Stomach (tissue), 9 donors: ENCODE results near the gene FNDC3B. TPM values are rescaled to one million over a fixed set of nuclear protein-coding genes. Genes with fewer than 3 reads are reported as not detected.

Experiments
- DNase-seq, 2 donors: peaks; one replicate each; pipeline versions ENCODE4 v3.0.0 to v3.0.0-alpha.2; 2013 to 2019
- H3K27ac ChIP-seq, 5 donors: fragments of 200-600 bp in 4 of 5; sonication (generic) in 4 of 5; one replicate each; pipeline ENCODE4 v1.5.1; 2013 to 2019; ENCODE audit warnings: mild to moderate bottlenecking in 1 of 5, moderate library complexity in 1 of 5
- H3K27me3 ChIP-seq, 3 donors: fragments of 200-600 bp; sonication (generic); one replicate each; pipeline ENCODE4 v1.5.1; 2017 to 2019; ENCODE audit warnings: mixed run types in 1 of 3
- H3K36me3 ChIP-seq, 4 donors: fragments of 200-600 bp; sonication (generic); 1 replicate in 3 of 4; 2 replicates in 1 of 4; pipeline ENCODE4 v1.5.1; 2016 to 2019
- H3K4me1 ChIP-seq, 4 donors: fragments of 200-600 bp; sonication (generic); one replicate each; pipeline ENCODE4 v1.5.1; 2016 to 2019
- H3K4me3 ChIP-seq, 4 donors: fragments of 200-600 bp; sonication (generic) in 3 of 4; one replicate each; pipeline ENCODE4 v1.5.1; 2016 to 2019; ENCODE audit warnings: mild to moderate bottlenecking in 1 of 4
- H3K9me3 ChIP-seq, 4 donors: fragments of 200-600 bp; sonication (generic); one replicate each; pipeline ENCODE4 v1.5.1; 2016 to 2019
- EP300 ChIP-seq: sonication (generic); formaldehyde crosslinking; IDR thresholded peaks from one replicate; pipeline ENCODE4 v1.6.1; 2017; ENCODE audit warnings: antibody characterized with exemption
- POLR2A ChIP-seq, 4 donors: fragments of 450-650 bp; IDR thresholded peaks; one replicate each; pipeline ENCODE4 v1.6.1; 2016; ENCODE audit warnings: antibody characterized with exemption in 4 of 4, control low read depth in 2 of 4, mild to moderate bottlenecking in 1 of 4, moderate library complexity in 1 of 4
- POLR2AphosphoS5 ChIP-seq, 3 donors: sonication (generic); formaldehyde crosslinking; IDR thresholded peaks; one replicate each; pipeline ENCODE4 v1.6.1; 2016; ENCODE audit warnings: antibody characterized with exemption in 3 of 3
- WGBS, 5 donors: extraction: QIAGEN DNeasy Blood & Tissue Kit in 3 of 5; methylation state at CpG; one replicate each; pipeline versions ENCODE4 v1.1.5 to v1.1.7; 2013 to 2018; 5-methylcytosine and 5-hydroxymethylcytosine counted together
- intact Hi-C: fragments of 100-400 bp; cut with DNase I; formaldehyde crosslinking; loops from one replicate; pipeline ENCODE4 v1.15.1; 2023; ENCODE audit warnings: low total_unique reads
- polyA plus RNA-seq, 3 donors: library from polyadenylated mRNA; stranded (reverse); fragments of 200-250 nt; gene quantifications; one replicate each; pipeline ENCODE4 v1.2.3, GENCODE V29; 2013
- total RNA-seq, 5 donors: library from RNA; depleted of rRNA; stranded (reverse); fragments of >200 nt; gene quantifications; one replicate each; pipeline versions ENCODE4 v1.1.0 to v1.2.3, GENCODE V29; 2014 to 2016
- TF ChIP-seq, protein P1 (sequence below), 7 experiments: fragments of 450-650 bp in 4 of 7; fragments of 200-600 bp in 3 of 7; sonication (generic) in 3 of 7; IDR thresholded peaks; one replicate each; pipeline ENCODE4 v1.5.1; 2016 to 2019; ENCODE audit warnings: antibody characterized with exemption in 7 of 7, control low read depth in 2 of 7, mild to moderate bottlenecking in 1 of 7
- donor health status: healthy with polysubstance abuse.
- donor health status: Bipolar disorder and iron deficiency.
- donor health status: healthy.

FNDC3B gene
- total and polyA plus RNA-seq, 8 donors = 6.0 to 229 (median 53.7) TPM

DNA sequence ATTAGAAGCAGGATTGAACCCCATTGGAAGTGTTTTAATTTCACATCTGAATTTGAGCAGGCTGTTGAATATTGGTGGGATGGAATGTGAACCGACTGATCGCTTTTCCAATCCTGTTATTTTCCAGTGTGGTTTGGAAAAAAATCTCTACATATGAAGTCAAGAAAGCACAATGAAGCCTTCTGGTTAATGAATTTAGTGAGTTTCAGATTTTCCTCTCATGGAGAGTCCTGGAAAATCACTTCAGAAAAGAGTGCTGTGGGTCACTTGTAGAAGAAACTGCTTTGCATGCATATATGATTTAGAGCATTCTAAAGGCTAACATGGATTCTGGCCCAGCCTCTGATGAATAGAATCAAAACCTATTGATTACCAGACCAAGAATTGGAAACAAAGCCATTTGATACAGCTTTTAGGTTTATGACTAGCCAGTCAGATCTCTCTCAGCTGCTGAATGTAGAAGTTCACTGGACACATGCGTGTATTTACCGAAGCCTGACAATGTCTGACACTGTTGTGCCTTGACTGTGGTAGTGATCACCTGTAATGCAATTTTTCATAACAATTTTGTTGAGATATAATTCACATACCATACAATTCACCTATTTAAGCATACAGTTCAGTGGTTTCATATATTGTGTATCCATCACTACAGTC, 121.9 kb downstream of the FNDC3B start:
- Histone ChIP-seq H3K27ac (peak overlapping the region in 1 of 5 donors; percentile 12), H3K36me3 (peaks cover 0 to 4% (median 0%) of the 10 kb centered on the region in 4 donors), H3K4me1 (peaks cover 17 to 52% (median 32%) of the 10 kb centered on the region in 4 donors), H3K27me3 (no peaks in the 10 kb centered on the region), H3K4me3 (no peak overlapping the region), H3K9me3 (no peaks in the 10 kb centered on the region)
- no peak for DNase-seq
- intact Hi-C loops = no loop called here
- TF ChIP-seq EP300 (no peak), POLR2A (IDR thresholded peaks at IDR 0.05) (no peak), POLR2AphosphoS5 (IDR thresholded peaks at IDR 0.05) (no peak)
- TF ChIP-seq, protein P1, sequence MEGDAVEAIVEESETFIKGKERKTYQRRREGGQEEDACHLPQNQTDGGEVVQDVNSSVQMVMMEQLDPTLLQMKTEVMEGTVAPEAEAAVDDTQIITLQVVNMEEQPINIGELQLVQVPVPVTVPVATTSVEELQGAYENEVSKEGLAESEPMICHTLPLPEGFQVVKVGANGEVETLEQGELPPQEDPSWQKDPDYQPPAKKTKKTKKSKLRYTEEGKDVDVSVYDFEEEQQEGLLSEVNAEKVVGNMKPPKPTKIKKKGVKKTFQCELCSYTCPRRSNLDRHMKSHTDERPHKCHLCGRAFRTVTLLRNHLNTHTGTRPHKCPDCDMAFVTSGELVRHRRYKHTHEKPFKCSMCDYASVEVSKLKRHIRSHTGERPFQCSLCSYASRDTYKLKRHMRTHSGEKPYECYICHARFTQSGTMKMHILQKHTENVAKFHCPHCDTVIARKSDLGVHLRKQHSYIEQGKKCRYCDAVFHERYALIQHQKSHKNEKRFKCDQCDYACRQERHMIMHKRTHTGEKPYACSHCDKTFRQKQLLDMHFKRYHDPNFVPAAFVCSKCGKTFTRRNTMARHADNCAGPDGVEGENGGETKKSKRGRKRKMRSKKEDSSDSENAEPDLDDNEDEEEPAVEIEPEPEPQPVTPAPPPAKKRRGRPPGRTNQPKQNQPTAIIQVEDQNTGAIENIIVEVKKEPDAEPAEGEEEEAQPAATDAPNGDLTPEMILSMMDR (IDR thresholded peaks at IDR 0.05) = no peak
- WGBS, 5 donors = 89 to 94% (median 91%) methylated on average over 4 of the region's 4 CpGs

DNA sequence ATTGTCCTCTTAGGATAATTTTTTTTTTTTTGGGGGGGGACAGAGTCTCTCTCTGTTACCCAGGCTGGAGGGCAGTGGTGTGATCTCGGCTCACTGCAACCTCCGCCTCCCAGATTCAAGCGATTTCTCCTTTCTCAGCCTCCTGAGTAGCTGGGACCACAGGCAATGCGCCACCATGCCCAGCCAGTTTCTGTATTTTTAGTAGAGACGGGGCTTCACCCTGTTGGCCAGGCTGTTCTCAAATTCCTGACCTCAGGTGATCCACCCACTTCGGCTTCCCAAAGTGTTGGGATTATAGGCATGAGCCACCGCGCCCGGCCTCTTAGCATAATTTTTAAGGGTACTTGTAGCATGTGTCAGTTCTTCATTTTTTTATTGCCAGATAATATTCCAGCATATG, 122.6 kb downstream of the FNDC3B start:
- no peak for DNase-seq
- Histone ChIP-seq H3K27me3 (no peaks in the 10 kb centered on the region), H3K4me3 (no peak overlapping the region), H3K27ac (no peak overlapping the region), H3K4me1 (peaks cover 15 to 54% (median 30%) of the 10 kb centered on the region in 4 donors), H3K9me3 (no peaks in the 10 kb centered on the region), H3K36me3 (peaks cover 0 to 4% (median 0%) of the 10 kb centered on the region in 4 donors)
- intact Hi-C loops = no loop called here
- no peak for TF ChIP-seq POLR2AphosphoS5 (IDR thresholded peaks at IDR 0.05)
- TF ChIP-seq, protein P1 (IDR thresholded peaks at IDR 0.05) = no peak
- no peak for TF ChIP-seq POLR2A (IDR thresholded peaks at IDR 0.05)
- TF ChIP-seq EP300 = no peak
- 94 to 97% (median 95%) methylated on average over 9 of the region's 9 CpGs for WGBS, 5 donors

- Histone ChIP-seq H3K4me3 (no peak overlapping the region), H3K36me3 (peaks cover 0 to 4% (median 0%) of the 10 kb centered on the region in 4 donors), H3K27me3 (no peaks in the 10 kb centered on the region), H3K4me1 (peaks cover 16 to 57% (median 36%) of the 10 kb centered on the region in 4 donors), H3K9me3 (no peaks in the 10 kb centered on the region), H3K27ac (no peak overlapping the region)
- intact Hi-C loops = no loop called here
- no peak for DNase-seq
- WGBS, 5 donors = 90 to 97% (median 92%) methylated on average over 3 of the region's 3 CpGs
- TF ChIP-seq, protein P1 (IDR thresholded peaks at IDR 0.05) = no peak
- TF ChIP-seq POLR2A (IDR thresholded peaks at IDR 0.05) = no peak
- TF ChIP-seq EP300 = no peak
- TF ChIP-seq POLR2AphosphoS5 (IDR thresholded peaks at IDR 0.05) = no peak
Measured at GRCh38 chr3:172163320-172163719, 123.9 kb downstream of the FNDC3B start.

GRCh38 chr3:172164620-172165362, 125.4 kb downstream of the FNDC3B start:
- no peak for DNase-seq
- intact Hi-C loops = no loop called here
- H3K9me3 ChIP-seq = no peaks in the 10 kb centered on the region

More at GRCh38 chr3:172164620-172165362, 125.4 kb downstream of the FNDC3B start:
- Histone ChIP-seq H3K27ac (no peak overlapping the region), H3K4me3 (no peak overlapping the region), H3K4me1 (peaks cover 18 to 59% (median 36%) of the 10 kb centered on the region in 4 donors), H3K36me3 (peaks cover 0 to 4% (median 0%) of the 10 kb centered on the region in 4 donors), H3K27me3 (no peaks in the 10 kb centered on the region)
- TF ChIP-seq POLR2AphosphoS5 (IDR thresholded peaks at IDR 0.05) (no peak), EP300 (no peak), POLR2A (IDR thresholded peaks at IDR 0.05) (no peak)
- TF ChIP-seq, protein P1 (IDR thresholded peaks at IDR 0.05) = no peak
- WGBS, 5 donors = 87 to 92% (median 91%) methylated on average over 6 of the region's 6 CpGs
